ENCODE data around the gene NREP.

- no peak for TF ChIP-seq CTCF (IDR thresholded peaks at IDR 0.05; ENCODE audit: extremely low read depth in 1 of 2, insufficient read depth in 1 of 2, low read depth in 1 of 2, low read length in 2 of 2)
- no peak for TF ChIP-seq JUN (IDR thresholded peaks at IDR 0.05; ENCODE audit: borderline replicate concordance, insufficient read depth, insufficient read length, low read depth)
- no peak for TF ChIP-seq EZH2 (IDR thresholded peaks at IDR 0.05; ENCODE audit: borderline replicate concordance, low read depth, low read length, severe bottlenecking)
These were observed 25.4 kb downstream of the NREP start for GRCh38 chr5:111731638-111732037.

All from endothelial cell of umbilical vein (primary cell).